HL-60 (cell line): ENCODE measurements around the gene DZIP1L.

ENCODE experiments used
- CTCF ChIP-seq: IDR thresholded peaks from one replicate; pipeline ENCODE4 v1.5.1; 2011; ENCODE audit warnings: low read length, control low read depth, inconsistent platforms; ENCODE audit not compliant: insufficient read depth
- GABPA ChIP-seq: IDR thresholded peaks from 2 replicates; pipeline ENCODE4 v1.6.1; 2012; ENCODE audit warnings: low read depth
- REST ChIP-seq: IDR thresholded peaks from 2 replicates; pipeline ENCODE4 v1.6.1; 2012; ENCODE audit warnings: low read depth; ENCODE audit not compliant: insufficient replicate concordance

GRCh38 chr3:138047596-138048158, 67.7 kb downstream of the DZIP1L start:
- TF ChIP-seq CTCF (no peak), REST (no peak), GABPA (no peak)
